HG03196 (cell line): ENCODE results near the gene TBX3.

Experiments used
- ATAC-seq: cut with Tn5 transposase; IDR thresholded peaks from one replicate; pipeline ENCODE4 v1.9.1; 2021; ENCODE audit not compliant: unreplicated experiment

Gene TBX3

DNA sequence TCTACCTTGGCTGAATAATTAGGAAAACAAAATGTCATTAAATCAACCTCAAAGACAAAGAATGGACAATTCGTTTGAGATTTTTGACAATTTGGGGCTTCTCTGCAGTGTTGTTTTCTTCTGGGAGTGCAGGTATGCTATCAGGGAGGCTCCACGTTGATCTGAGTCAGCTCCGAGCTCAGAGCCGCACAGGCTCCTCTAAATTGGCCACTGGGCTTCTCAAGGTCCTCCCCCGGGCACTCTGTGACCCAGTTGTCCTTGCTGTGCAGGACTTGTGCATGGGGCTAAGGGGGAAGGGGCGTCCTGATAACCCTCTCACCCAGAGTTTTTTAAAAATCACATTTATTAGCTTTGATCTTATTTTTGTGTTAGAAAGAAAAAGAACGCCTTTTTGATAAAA is 52.7 kb downstream of the TBX3 start:
- ATAC-seq, result no peak

GRCh38 chr12:114628199-114628598 is 55.8 kb downstream of the TBX3 start:
- no peak for ATAC-seq

DNA sequence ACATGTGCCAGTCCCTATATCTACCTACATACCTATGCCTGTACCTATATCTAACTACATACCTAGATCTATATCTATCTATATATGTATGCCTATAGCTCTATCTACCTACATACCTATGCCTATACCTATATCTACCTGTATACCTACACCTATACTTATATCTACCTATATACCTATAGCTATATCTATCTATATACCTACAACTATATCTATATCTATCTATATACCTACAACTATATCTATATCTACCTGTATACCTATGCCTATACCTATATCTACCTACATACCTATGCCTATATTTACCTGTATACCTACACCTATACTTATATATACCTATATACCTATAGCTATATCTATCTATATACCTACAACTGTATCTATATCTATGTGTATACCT is 56.6 kb downstream of the TBX3 start:
- ATAC-seq, result no peak

DNA sequence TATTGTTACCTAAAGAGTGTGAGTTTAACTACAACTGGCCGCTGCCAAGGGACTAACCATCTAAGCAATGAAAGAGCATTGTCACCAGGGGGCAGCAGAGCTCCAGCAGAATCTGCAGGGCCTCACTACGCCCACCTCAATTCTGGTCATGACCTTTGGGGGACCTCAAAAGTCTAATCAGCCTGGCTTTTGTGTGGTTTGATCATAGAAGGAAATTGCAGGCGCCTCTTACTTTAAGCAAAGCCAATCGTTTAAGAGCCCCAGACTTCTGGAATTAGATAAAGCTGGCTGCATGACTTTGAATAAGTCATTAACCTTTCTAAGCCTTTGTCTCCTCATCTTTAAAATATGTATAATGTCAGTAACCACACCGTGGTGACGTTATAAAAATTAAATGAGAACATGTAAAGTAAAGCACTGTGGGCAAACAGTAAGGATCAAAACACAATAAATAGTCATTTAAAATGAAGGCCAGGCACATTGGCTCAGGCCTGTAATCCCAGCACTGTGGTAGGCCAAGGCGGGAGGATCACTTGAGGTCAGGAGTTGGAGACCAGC is 58.6 kb downstream of the TBX3 start:
- no peak for ATAC-seq

GRCh38 chr12:114623737-114624136 is 60.2 kb downstream of the TBX3 start:
- no peak for ATAC-seq
